Measurements from ENCODE around the gene GPATCH11.

GPATCH11 gene

GRCh38 chr2:37083873-37084794 lies at the start of gene GPATCH11, which contains the start of gene HEATR5B:
Gene GPATCH11, plus strand, starts transcription at chr2:37084518. Its CDS starts 3,864 bp downstream, at chr2:37088382.
Gene HEATR5B, minus strand, starts transcription at chr2:37084372. Its CDS starts 958 bp downstream, at chr2:37083414.
- in situ Hi-C loops (cut with HindIII; ENCODE audit: low sequenced_read_pairs), result no loop called here

GRCh38 chr2:37037771-37038170 lies 46.5 kb upstream of the GPATCH11 start:
- in situ Hi-C loops (cut with HindIII; ENCODE audit: low sequenced_read_pairs), result loop anchor here (5.0 kb wide), 1 partner anchor 35 kb away; no protein-coding TSS in a partner anchor

- in situ Hi-C loops (cut with HindIII; ENCODE audit: low sequenced_read_pairs), result loop anchor here (5.0 kb wide), 1 partner anchor 37 kb away; no protein-coding TSS in a partner anchor
Measured at GRCh38 chr2:37039580-37039979, 44.7 kb upstream of the GPATCH11 start.

GRCh38 chr2:37052600-37053332 lies 31.6 kb upstream of the GPATCH11 start:
- in situ Hi-C loops (cut with HindIII; ENCODE audit: low sequenced_read_pairs), result no loop called here

- in situ Hi-C loops (cut with HindIII; ENCODE audit: low sequenced_read_pairs), result no loop called here
Measured at GRCh38 chr2:37059841-37060240, 24.5 kb upstream of the GPATCH11 start.

GRCh38 chr2:37060446-37060845 lies 23.9 kb upstream of the GPATCH11 start:
- in situ Hi-C loops (cut with HindIII; ENCODE audit: low sequenced_read_pairs), result no loop called here

GRCh38 chr2:37061013-37061711 lies 23.2 kb upstream of the GPATCH11 start:
- in situ Hi-C loops (cut with HindIII; ENCODE audit: low sequenced_read_pairs), result no loop called here

GRCh38 chr2:37061776-37062175 lies 22.5 kb upstream of the GPATCH11 start:
- in situ Hi-C loops (cut with HindIII; ENCODE audit: low sequenced_read_pairs), result no loop called here

- in situ Hi-C loops (cut with HindIII; ENCODE audit: low sequenced_read_pairs), result no loop called here
Measured at GRCh38 chr2:37068686-37069085, 15.6 kb upstream of the GPATCH11 start.

- in situ Hi-C loops (cut with HindIII; ENCODE audit: low sequenced_read_pairs), result no loop called here
Measured at GRCh38 chr2:37070931-37071330, 13.4 kb upstream of the GPATCH11 start.

GRCh38 chr2:37080266-37080665 lies 4.1 kb upstream of the GPATCH11 start:
- in situ Hi-C loops (cut with HindIII; ENCODE audit: low sequenced_read_pairs), result no loop called here

GRCh38 chr2:37080689-37081088 lies 3.6 kb upstream of the GPATCH11 start:
- in situ Hi-C loops (cut with HindIII; ENCODE audit: low sequenced_read_pairs), result no loop called here

GRCh38 chr2:37084797-37085196 lies 479 bp downstream of the GPATCH11 start:
- in situ Hi-C loops (cut with HindIII; ENCODE audit: low sequenced_read_pairs), result no loop called here

GRCh38 chr2:37085731-37086147 lies 1.4 kb downstream of the GPATCH11 start:
- in situ Hi-C loops (cut with HindIII; ENCODE audit: low sequenced_read_pairs), result no loop called here

GRCh38 chr2:37090019-37090477 lies 5.7 kb downstream of the GPATCH11 start:
- in situ Hi-C loops (cut with HindIII; ENCODE audit: low sequenced_read_pairs), result no loop called here

GRCh38 chr2:37091873-37092272 lies 7.6 kb downstream of the GPATCH11 start:
- in situ Hi-C loops (cut with HindIII; ENCODE audit: low sequenced_read_pairs), result no loop called here

- in situ Hi-C loops (cut with HindIII; ENCODE audit: low sequenced_read_pairs), result no loop called here
Measured at GRCh38 chr2:37096568-37096967, 12.2 kb downstream of the GPATCH11 start.

- in situ Hi-C loops (cut with HindIII; ENCODE audit: low sequenced_read_pairs), result no loop called here
Measured at GRCh38 chr2:37098416-37099118, 14.2 kb downstream of the GPATCH11 start.

- in situ Hi-C loops (cut with HindIII; ENCODE audit: low sequenced_read_pairs), result no loop called here
Measured at GRCh38 chr2:37100054-37100453, 15.7 kb downstream of the GPATCH11 start.

- in situ Hi-C loops (cut with HindIII; ENCODE audit: low sequenced_read_pairs), result no loop called here
Measured at GRCh38 chr2:37102588-37102987, 18.3 kb downstream of the GPATCH11 start.

All from endothelial cell of hepatic sinusoid (primary cell).